GM21619 (cell line): Measurements from ENCODE around the gene TYW1.
"Not testable (repeated sequence)": the region's sequence is repeated elsewhere in the genome, so short reads cannot be mapped to it uniquely, and the experiment has no call there.

Experiments used
- ATAC-seq: cut with Tn5 transposase; IDR thresholded peaks from one replicate; pipeline ENCODE4 v1.9.1; 2021; ENCODE audit not compliant: unreplicated experiment

Gene TYW1

GRCh38 chr7:66996444-66997191 lies at the start of gene TYW1:
TSS of gene TYW1 (plus strand) at chr7:66996833. CDS start at chr7:66996979, 146 bp downstream.
- peak; percentile 81 for ATAC-seq

- no peak for ATAC-seq
These were observed 48.0 kb upstream of the TYW1 start for GRCh38 chr7:66948480-66949109.

- no peak for ATAC-seq
These were observed 46.3 kb upstream of the TYW1 start for GRCh38 chr7:66950311-66950710.

- ATAC-seq, result no peak
These were observed 45.9 kb upstream of the TYW1 start for GRCh38 chr7:66950763-66951162.

GRCh38 chr7:66952343-66953043 lies 44.1 kb upstream of the TYW1 start:
- ATAC-seq, result no peak

DNA sequence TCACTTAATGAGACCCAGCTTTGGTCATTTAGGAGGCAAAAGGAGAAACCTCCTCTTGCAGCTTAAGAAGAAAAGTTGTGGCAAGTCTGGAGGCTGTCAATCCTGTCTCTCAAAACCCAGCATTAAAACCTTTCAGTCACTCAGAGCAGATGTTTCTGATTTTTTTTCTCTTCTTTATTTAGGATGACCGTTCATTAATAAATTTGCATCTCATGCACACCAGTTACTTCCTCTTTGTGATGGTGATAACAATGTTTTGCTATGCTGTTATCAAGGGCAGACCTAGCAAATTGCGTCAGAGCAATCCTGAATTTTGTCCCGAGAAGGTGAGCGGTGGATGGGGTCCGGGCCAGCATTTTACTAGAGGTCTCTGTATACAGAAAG lies 43.6 kb upstream of the TYW1 start:
- ATAC-seq, result no peak

DNA sequence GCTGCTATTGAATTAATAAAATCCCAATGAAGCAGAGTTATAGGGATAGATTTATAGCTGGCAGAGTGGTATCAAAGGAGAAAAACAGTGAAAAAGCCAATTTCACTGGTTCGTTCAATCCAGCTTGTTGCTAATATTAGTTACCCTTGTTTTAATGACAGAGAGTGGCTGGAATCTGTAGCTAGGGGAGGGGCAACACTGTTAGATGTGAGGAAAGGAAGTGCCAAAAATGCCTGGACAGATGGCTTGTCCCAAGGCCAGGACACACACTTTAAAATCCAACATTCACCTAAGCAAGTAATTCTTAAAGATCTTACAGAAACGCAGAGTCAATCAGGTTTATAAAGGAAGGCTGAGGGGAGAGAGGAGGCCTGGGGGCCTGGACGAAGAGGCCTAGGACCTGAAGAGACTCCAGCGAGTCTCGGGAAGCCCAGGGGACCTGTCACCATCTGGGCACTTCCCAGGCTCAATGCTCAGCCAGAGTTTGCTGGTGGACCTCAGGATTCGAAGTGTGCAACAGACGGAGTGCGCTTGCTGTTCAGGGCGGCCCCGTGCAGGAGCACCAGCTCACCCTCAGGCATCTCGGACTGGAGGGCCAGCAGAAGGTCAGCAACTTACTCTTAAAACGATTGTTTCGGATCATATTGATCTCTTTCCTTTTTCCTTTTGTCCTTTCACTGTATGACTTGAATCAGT lies 38.9 kb upstream of the TYW1 start:
- no peak for ATAC-seq

DNA sequence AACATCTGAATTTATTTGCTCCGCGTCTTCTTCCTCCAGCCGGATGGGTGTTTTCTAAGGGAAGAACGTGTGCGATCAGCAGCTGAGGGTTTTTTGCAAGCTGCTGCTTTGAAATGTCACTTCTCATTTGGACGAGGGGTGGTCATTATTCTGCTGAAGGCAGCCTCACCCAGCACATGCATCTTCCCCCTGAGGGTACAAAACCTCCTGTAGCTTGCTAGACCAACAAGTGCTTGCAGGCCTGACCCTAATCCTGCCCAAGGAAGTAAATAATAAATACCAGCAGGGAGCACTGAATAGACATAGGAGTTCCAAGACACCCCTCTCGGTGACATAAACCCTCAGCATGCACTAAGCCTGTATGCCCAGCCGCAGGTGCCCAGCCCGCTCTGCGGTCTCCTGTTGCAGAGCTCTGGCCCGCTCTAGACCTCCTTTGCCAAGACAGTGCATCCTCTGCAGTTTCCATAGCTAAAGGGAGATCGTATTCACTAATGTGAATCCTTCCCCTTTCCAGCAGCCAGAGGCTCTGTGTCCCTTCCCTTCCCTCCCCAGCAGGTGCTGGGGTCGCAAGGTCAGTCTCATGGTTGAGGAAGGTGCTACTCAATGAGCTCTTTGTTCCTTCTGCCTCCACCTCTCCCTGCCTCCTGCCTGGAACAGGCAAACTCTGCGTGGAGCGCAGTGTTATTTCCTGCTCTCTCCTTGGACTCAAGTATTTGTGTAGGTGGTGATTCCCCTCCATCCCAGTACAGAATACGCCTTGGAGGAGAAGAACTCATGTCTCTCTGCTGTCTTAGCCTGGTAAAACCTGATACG lies 37.9 kb upstream of the TYW1 start:
- no peak for ATAC-seq

DNA sequence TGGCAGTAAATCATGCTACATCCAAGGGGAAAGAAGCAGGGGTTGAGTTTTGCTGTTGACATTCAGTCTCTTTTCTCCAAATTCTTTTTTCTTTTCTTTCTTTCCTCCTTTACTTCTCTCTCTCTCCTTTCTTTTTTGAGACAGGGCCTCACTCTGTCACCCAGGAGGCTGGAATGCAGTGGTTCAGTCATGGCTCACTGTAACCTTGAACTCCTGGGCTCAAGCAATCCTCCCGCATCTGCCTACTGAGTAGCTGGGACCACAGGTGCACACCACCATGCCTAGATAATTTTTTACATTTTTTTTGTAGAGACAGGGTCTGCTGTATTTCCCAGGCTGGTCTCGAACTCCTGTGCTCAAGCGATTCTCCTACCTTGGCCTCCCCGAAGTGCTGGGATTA lies 36.4 kb upstream of the TYW1 start:
- ATAC-seq, result no peak

DNA sequence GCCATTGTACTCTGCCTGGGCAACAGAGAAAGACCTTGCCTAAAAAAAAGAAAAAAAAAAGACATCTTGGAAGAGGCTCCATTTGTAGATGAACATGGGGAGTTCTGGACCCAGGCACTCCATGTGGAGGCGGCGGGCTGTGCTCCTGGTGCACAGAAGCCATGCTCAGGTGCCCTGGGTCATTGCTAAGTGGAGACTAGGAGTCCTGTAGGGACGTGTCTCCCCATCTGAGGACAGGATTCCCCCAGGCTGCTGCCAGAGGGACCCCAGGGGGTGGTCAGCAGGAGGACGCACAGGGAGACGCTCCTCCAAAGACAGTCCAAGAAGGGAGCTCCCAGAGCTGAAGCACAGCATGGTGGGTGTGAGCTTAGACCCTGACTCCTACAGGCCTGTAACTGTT lies 35.5 kb upstream of the TYW1 start:
- ATAC-seq, result no peak

DNA sequence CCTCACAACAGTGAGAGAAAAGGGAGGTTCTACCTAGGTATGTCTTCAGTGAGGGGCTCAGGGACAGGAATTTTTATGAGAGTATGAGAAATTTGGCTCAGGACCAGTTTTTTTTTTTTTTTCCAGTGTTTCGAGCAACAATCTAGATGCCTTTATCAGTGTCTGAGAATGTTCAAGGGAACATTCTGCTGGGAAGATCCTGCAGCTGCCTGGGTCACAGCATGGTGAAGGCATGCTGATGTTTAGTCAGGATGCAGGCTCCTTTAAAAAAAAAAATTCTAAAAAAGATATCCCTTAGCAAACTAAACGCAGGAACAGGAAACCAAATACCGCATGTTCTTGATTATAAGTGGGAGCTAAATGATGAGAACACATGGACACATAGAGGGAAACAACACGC lies 32.2 kb upstream of the TYW1 start:
- ATAC-seq, result no peak

- no peak for ATAC-seq
These were observed 29.6 kb upstream of the TYW1 start for GRCh38 chr7:66967029-66967428.

DNA sequence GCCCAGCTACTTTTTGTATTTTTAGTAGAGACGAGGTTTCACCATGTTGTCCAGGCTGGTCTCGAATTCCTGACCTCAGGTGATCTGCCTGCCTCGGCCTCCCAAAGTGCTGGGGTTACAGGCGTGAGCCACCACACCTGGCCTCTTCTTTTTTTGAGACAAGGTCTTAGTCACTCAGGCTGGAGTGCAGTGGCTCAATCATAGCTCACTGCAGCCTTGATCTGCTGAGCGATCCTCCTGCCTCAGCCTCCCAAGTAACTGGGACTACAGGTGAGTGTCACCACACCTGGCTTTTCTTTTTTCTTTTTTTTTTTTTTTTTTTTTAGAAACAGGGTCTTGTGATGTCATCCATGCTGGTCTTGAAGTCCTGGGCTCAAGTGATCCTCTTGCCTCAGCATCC lies 27.6 kb upstream of the TYW1 start:
- ATAC-seq, result not testable (repeated sequence)

GRCh38 chr7:66970310-66970709 lies 26.3 kb upstream of the TYW1 start:
- ATAC-seq, result no peak

GRCh38 chr7:66974986-66975590 lies 21.5 kb upstream of the TYW1 start:
- ATAC-seq, result no peak

- ATAC-seq, result not testable (repeated sequence)
These were observed 18.3 kb upstream of the TYW1 start for GRCh38 chr7:66978312-66978711.

DNA sequence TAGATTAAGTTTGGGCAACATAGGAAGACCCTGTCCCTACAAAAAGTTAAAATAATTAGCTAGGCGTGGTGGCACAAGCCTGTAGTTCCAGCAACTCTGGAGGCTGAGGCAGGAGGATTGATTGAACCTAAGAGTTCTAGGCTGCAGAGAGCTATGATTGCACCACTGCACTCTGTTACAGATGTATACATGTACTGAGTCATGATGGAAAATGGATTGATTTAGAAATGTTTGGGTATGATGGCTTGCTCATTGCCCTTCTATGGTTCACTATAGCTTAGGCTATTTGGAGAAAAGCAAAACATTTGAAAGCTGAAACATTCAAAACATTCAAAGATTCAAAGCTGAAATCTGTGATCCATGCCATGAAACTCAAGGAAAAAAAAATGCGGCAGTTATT lies 17.6 kb upstream of the TYW1 start:
- not testable (repeated sequence) for ATAC-seq

DNA sequence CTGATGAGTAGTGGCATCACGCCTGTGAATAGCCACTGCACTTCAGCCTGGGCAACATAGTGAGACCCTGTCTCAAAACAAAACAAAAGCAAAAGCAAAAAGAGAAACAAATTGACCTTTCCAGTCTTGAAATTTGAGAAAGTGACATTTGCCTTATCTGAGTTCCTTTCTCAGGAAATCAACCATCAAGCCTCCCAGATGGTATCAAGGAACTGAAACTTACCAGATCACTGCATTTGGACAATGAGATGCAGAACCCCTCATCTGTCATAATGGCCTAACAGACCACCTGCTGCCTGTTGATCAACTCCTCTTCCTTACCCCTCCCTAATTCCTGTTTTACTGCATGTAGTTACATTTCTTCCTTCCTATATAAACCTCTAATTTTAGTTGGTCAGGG lies 16.3 kb upstream of the TYW1 start:
- ATAC-seq, result not testable (repeated sequence)

- ATAC-seq, result not testable (repeated sequence)
These were observed 7.1 kb upstream of the TYW1 start for GRCh38 chr7:66989552-66989951.

- not testable (repeated sequence) for ATAC-seq
These were observed 2.6 kb upstream of the TYW1 start for GRCh38 chr7:66994051-66994450.
